Inferior parietal cortex (tissue), 1 donor: ENCODE measurements around the gene VAC14.

Source experiments
- DNase-seq: peaks from one replicate; pipeline ENCODE4 v3.0.0-alpha.2; 2016; ENCODE audit errors: extremely low spot score

Gene VAC14

GRCh38 chr16:70708366-70709246, 92.4 kb downstream of the VAC14 start:
- no peak for DNase-seq

- DNase-seq = no peak
Observed at GRCh38 chr16:70706948-70707465, 94.0 kb downstream of the VAC14 start.

- no peak for DNase-seq
Observed at GRCh38 chr16:70705056-70705455, 95.9 kb downstream of the VAC14 start.

- no peak for DNase-seq
Observed at GRCh38 chr16:70704586-70704985, 96.4 kb downstream of the VAC14 start.

GRCh38 chr16:70703835-70704381, 97.0 kb downstream of the VAC14 start:
- DNase-seq = no peak

- peak; percentile 40 for DNase-seq
Observed at GRCh38 chr16:70703041-70703834, 97.7 kb downstream of the VAC14 start.

GRCh38 chr16:70702624-70703023, 98.3 kb downstream of the VAC14 start:
- DNase-seq = no peak

GRCh38 chr16:70701998-70702397, 99.0 kb downstream of the VAC14 start:
- no peak for DNase-seq

- no peak for DNase-seq
Observed at GRCh38 chr16:70701596-70701995, 99.4 kb downstream of the VAC14 start.

GRCh38 chr16:70701036-70701435, 99.9 kb downstream of the VAC14 start:
- no peak for DNase-seq

GRCh38 chr16:70700101-70701020, 100.6 kb downstream of the VAC14 start:
- DNase-seq = peak; percentile 59

- no peak for DNase-seq
Observed at GRCh38 chr16:70699696-70700095, 101.3 kb downstream of the VAC14 start.

- DNase-seq = no peak
Observed at GRCh38 chr16:70698901-70699300, 102.1 kb downstream of the VAC14 start.

GRCh38 chr16:70697594-70698170, 103.3 kb downstream of the VAC14 start:
- DNase-seq = no peak

- no peak for DNase-seq
Observed at GRCh38 chr16:70696952-70697593, 103.9 kb downstream of the VAC14 start.

- no peak for DNase-seq
Observed at GRCh38 chr16:70696355-70696754, 104.6 kb downstream of the VAC14 start.

GRCh38 chr16:70695331-70696070, 105.5 kb downstream of the VAC14 start:
- DNase-seq = no peak

- no peak for DNase-seq
Observed at GRCh38 chr16:70694868-70695218, 106.1 kb downstream of the VAC14 start.

GRCh38 chr16:70694088-70694867, 106.7 kb downstream of the VAC14 start:
- DNase-seq = no peak
